K562 treated with DMSO at 1 percent for 4 hours (cell line): ENCODE data around the gene OR52M1. TPM values are rescaled to one million over a fixed set of nuclear protein-coding genes. Genes with fewer than 3 reads are reported as not detected.

Source experiments
- total RNA-seq: library from RNA; unstranded; fragments of 300-600 nt; gene quantifications from 2 replicates; pipeline ENCODE4 v1.2.3, GENCODE V29; 2022; ENCODE audit not compliant: insufficient read depth

OR52M1 gene
- total RNA-seq, result not detected in 2 replicates

GRCh38 chr11:4544891-4545290 is at the start of gene OR52M1:
Gene OR52M1 (plus strand): TSS chr11:4545191. CDS start chr11:4545191, 0 bp downstream.

GRCh38 chr11:4581443-4581842 is 36.5 kb downstream of the OR52M1 start, which contains the start of gene OR52I2:
Gene OR52I2 (plus strand): TSS chr11:4581743.

GRCh38 chr11:4593739-4594138 is 48.7 kb downstream of the OR52M1 start, which contains the start of gene OR52I1:
Gene OR52I1 (plus strand): TSS chr11:4594039. CDS start chr11:4594039, 0 bp downstream.

Other genes starting within 250 kb of the OR52M1 start
- not detected in 2 replicates for gene OR52B4, start 176.8 kb upstream of the OR52M1 start, total RNA-seq
- 15.0 and 19.7 TPM in 2 replicates for gene TRIM21, start 151.5 kb upstream of the OR52M1 start, total RNA-seq
- gene OR52K2, start 95.9 kb upstream of the OR52M1 start, total RNA-seq, result not detected in 2 replicates
- gene OR52K1, start 62.5 kb upstream of the OR52M1 start, total RNA-seq, result not detected in 2 replicates
- gene OR52I2, start 36.6 kb downstream of the OR52M1 start, total RNA-seq, result not detected in 2 replicates
- not detected in 2 replicates for gene OR52I1, start 48.8 kb downstream of the OR52M1 start, total RNA-seq
- gene TRIM68, start 63.0 kb downstream of the OR52M1 start, total RNA-seq, result 9.4 and 11.8 TPM in 2 replicates
- gene OR51D1, start 92.3 kb downstream of the OR52M1 start, total RNA-seq, result not detected in 2 replicates
- not detected in 2 replicates for gene OR51E1, start 98.8 kb downstream of the OR52M1 start, total RNA-seq
- gene OR51E2, start 152.7 kb downstream of the OR52M1 start, total RNA-seq, result not detected in 2 replicates
- gene MMP26, start 159.6 kb downstream of the OR52M1 start, total RNA-seq, result not detected in 2 replicates
- gene OR51F1, start 224.7 kb downstream of the OR52M1 start, total RNA-seq, result not detected in 2 replicates